Transverse colon (tissue), 4 donors: ENCODE results near the gene CDK11B. TPM values are rescaled to one million over a fixed set of nuclear protein-coding genes. Genes with fewer than 3 reads are reported as not detected.
"Not testable (repeated sequence)": the region's sequence is repeated elsewhere in the genome, so short reads cannot be mapped to it uniquely, and the experiment has no call there.

Experiments used
- DNase-seq: peaks from one replicate; pipeline ENCODE4 v3.0.0-alpha.2; 2019
- H3K27ac ChIP-seq, 4 donors: fragments of 200-600 bp; sonication (generic); 2 replicates each; pipeline ENCODE4 v1.5.1; 2016 to 2018; ENCODE audit warnings: inconsistent platforms in 4 of 4
- H3K27me3 ChIP-seq: fragments of 200-600 bp; sonication (generic); 2 replicates; pipeline ENCODE4 v1.5.1; 2017; ENCODE audit warnings: inconsistent platforms
- H3K36me3 ChIP-seq, 4 donors: fragments of 200-600 bp; sonication (generic); 2 replicates each; pipeline ENCODE4 v1.5.1; 2017 to 2019; ENCODE audit warnings: inconsistent platforms in 4 of 4
- H3K4me1 ChIP-seq, 4 donors: fragments of 200-600 bp; sonication (generic); 2 replicates each; pipeline ENCODE4 v1.5.1; 2017 to 2020; ENCODE audit warnings: inconsistent platforms in 4 of 4
- H3K4me3 ChIP-seq, 4 donors: fragments of 200-600 bp; sonication (generic); 1 replicate in 1 of 4; 2 replicates in 3 of 4; pipeline versions ENCODE4 v1.5.1 to v1.6.1; 2017 to 2019; ENCODE audit warnings: inconsistent platforms in 4 of 4
- H3K9me3 ChIP-seq, 2 donors: fragments of 200-600 bp; sonication (generic); 2 replicates each; pipeline ENCODE4 v1.5.1; 2017 to 2019; ENCODE audit warnings: inconsistent platforms in 2 of 2
- POLR2A ChIP-seq: fragments of 450-650 bp; IDR thresholded peaks from one replicate; pipeline ENCODE4 v1.6.1; 2016; ENCODE audit warnings: antibody characterized with exemption, mild to moderate bottlenecking, moderate library complexity
- POLR2AphosphoS5 ChIP-seq, 3 donors: sonication (generic); formaldehyde crosslinking; IDR thresholded peaks; one replicate each; pipeline ENCODE4 v1.6.1; 2016; ENCODE audit warnings: antibody characterized with exemption in 3 of 3
- WGBS, 2 donors: methylation state at CpG; one replicate each; pipeline ENCODE4 v1.1.5; 2018; ENCODE audit warnings: low coverage in 1 of 2; 5-methylcytosine and 5-hydroxymethylcytosine counted together
- in situ Hi-C, 4 donors: fragments of 200-750 bp; cut with MboI; loops; one replicate each; pipeline versions ENCODE4 v1.15.0 to v1.15.1; 2017; ENCODE audit warnings: low sequenced_read_pairs in 3 of 4, low pct_ligation_motif_present in 1 of 4, low pct_unique_long_range_greater_than_20kb in 1 of 4
- intact Hi-C: fragments of 100-400 bp; cut with DNase I; formaldehyde crosslinking; loops from one replicate; pipeline ENCODE4 v1.15.1; 2023; ENCODE audit warnings: low total_unique reads
- total RNA-seq, 4 donors: library from RNA; depleted of rRNA; stranded (reverse); fragments of >200 nt; gene quantifications; one replicate each; pipeline ENCODE4 v1.1.0, GENCODE V29; 2016
- TF ChIP-seq, protein P1 (sequence below), 5 experiments: fragments of 200-600 bp in 3 of 5; fragments of 450-650 bp in 2 of 5; sonication (generic) in 3 of 5; IDR thresholded peaks; 1 replicate in 2 of 5; 2 replicates in 3 of 5; pipeline ENCODE4 v1.5.1; 2016 to 2017; ENCODE audit warnings: antibody characterized with exemption in 5 of 5, inconsistent platforms in 3 of 5, mild to moderate bottlenecking in 2 of 5, moderate library complexity in 1 of 5

CDK11B gene
- total RNA-seq, 4 donors from 2014 or later = 28.4 to 183 (median 60.5) TPM

DNA sequence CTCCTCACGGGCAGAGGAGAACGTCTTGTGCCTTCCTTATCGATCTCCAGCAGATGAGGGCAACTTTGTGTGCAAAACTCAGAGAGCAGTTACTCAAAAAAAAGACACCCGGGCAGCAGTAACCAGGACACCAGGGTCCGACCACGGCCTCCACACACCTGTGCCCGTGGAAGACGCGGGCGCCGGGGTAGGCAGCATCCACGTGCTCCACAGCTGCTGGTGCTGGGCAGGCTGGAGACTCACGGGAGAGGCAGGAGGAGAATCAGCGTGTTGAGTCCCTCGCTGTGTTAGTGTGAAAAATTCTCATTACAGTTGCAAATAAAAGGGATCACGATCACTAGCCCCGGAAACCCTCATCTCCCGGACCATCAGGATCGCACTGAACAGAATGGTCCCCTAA, 40.3 kb upstream of the CDK11B start:
- DNase-seq, in situ Hi-C loops, H3K9me3 ChIP-seq, intact Hi-C loops, H3K36me3 ChIP-seq, H3K27me3 ChIP-seq, H3K4me3 ChIP-seq, H3K4me1 ChIP-seq, H3K27ac ChIP-seq: not testable (repeated sequence)
- WGBS, 2 donors = 95% methylated on average over 11 of the region's 19 CpGs; no CpG with 5 or more reads in 1 of the 2 donors

DNA sequence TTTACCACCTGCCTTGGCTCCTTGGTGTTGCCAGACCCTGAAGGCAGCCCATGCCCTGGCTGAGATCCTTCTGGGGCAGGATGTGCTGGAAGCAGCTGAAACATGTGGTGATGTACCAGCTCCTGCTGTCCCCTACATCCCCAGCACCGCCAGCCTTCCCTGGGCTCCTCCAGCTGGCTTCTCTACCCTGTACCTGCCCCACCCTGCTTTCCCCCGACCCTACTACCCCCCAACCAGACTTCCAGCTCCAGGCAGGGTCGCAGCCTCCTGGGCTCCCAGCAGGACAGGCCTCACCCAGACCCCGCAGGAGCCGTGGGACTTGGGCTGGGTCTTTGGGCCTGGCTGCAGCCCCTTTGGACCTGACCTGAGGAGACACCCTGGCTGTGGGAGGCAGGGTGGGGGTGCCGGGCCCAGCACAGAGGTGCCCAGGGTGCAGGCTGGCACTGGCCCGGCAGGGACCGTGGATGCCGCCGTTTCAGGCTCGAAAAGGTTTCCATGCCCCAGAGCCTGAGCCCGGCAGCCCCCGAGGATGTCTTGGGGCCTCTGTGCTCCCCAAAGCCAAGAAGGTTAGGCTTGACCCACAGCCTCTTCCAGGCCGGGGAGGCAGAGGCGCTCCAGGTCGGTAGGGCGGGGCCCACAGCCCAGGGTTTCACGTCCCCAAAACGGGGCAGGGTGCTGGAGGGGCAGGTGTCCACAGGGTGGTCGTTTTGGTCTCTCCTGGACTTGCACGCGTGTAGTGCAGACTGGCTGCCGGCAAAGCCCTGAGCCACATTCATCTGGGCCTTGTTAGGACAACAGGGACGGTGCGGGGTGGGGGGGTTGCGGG, 38.8 kb upstream of the CDK11B start:
- H3K9me3 ChIP-seq, H3K4me1 ChIP-seq, in situ Hi-C loops, H3K27me3 ChIP-seq, H3K27ac ChIP-seq, H3K4me3 ChIP-seq, intact Hi-C loops, DNase-seq, H3K36me3 ChIP-seq: not testable (repeated sequence)
- 75% methylated on average over 18 of the region's 26 CpGs; no CpG with 5 or more reads in 1 of the 2 donors for WGBS, 2 donors

DNA sequence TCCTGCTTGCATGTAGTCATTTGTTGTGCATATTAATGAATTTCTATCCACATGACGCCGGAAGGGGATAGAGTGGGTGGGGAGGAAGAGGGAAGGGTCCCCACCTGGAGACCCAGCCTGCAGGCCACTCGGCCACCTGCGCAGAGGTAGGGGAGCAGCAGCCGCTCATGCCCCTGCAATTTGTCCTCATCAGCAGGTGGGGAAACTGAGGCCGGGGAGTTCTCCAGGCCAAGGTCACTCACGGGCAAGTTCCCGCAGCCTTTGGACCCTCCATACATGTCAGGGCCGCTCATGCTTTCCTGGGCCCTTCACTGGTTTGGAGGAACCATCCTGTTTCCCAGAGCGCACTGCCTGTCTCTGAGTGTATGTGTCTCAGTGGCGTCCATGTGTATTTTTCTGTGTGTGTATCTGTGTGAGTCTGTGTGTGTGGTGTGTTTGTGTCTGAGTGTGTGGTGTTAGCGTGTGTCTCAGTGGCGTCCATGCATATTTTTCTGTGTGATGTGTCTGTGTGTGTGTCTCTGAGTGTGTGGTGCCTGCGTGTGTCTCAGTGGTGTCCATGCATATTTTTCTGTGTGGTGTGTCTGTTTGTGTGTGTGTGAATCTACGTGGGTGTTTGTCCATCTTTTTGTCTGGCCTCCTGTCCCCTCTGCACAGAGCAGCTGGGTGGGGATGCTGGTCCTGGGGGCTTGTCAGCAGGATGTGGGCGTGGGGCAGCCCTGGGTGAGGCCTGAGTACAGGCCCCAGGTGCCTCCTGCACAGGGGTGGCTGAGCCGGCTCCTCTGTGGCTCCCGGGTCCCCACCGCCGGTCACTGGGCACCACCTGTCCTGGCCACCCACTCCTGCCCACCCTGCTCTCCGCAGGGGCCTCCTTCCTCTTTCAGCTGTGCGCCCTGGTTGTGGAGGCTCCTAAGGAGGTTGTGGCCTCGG, 37.9 kb upstream of the CDK11B start:
- H3K27ac ChIP-seq, H3K4me1 ChIP-seq, H3K27me3 ChIP-seq, intact Hi-C loops, H3K36me3 ChIP-seq, DNase-seq, H3K9me3 ChIP-seq, H3K4me3 ChIP-seq, in situ Hi-C loops: not testable (repeated sequence)
- 90 to 100% methylated on average over 3 to 15 of the region's 23 CpGs for WGBS, 2 donors

DNA sequence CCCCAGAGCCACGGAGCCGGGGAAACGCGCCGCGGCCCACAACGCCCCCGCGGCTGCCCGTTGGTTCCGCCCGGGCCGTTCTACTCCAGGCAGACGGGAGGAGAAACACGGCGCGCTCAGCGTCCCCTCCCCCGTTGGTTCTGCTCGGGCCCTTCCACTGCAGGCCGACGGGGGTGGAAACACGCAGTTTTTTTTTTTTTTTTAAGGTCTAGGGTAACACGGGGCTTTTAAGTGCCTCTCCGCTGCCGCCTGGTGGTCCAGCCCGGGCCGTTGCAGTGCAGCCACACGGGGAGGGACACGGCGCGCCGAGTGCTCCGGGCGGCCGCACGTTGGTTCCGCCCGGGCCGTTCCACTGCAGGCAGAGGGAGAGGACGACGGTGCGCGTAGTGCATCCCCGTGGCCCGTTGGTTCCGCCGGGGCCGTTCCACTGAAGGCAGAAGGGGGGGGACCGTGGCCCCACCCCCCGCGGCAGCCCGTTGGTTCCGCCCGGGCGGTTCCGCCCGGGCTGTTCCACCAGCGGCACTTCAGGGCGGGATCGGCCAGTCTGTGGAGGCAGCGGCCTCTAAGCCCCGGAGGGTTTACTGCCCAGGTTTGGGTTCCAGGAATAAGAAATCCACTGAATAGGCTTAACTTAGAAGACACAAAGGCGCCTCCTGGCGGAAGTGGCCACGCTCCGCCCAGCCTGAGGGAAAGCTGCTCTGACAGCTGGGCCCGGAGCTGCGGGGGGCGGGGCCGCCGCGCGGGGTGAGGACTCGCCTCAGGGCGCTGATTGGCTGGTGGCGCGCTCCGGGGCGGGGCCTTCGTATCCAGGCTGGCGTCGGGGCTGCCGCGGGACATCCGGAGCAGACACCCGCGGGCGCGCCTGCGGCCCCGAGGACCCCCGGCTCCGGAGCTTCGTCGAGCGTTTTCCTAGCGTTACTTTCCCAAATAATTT, 34.2 kb upstream of the CDK11B start, which contains the start of gene SLC35E2B:
SLC35E2B (minus strand) TSS at position 82 of the 934 bp plus-strand sequence. CDS start 16,096 bp downstream, outside the sequence.
- H3K36me3 ChIP-seq, H3K27me3 ChIP-seq, H3K9me3 ChIP-seq, intact Hi-C loops, in situ Hi-C loops, H3K4me1 ChIP-seq: not testable (repeated sequence)
- TF ChIP-seq POLR2AphosphoS5 (IDR thresholded peaks at IDR 0.05) = peak in 2 of 3 donors; percentile 55 to 82
- TF ChIP-seq, protein P1, sequence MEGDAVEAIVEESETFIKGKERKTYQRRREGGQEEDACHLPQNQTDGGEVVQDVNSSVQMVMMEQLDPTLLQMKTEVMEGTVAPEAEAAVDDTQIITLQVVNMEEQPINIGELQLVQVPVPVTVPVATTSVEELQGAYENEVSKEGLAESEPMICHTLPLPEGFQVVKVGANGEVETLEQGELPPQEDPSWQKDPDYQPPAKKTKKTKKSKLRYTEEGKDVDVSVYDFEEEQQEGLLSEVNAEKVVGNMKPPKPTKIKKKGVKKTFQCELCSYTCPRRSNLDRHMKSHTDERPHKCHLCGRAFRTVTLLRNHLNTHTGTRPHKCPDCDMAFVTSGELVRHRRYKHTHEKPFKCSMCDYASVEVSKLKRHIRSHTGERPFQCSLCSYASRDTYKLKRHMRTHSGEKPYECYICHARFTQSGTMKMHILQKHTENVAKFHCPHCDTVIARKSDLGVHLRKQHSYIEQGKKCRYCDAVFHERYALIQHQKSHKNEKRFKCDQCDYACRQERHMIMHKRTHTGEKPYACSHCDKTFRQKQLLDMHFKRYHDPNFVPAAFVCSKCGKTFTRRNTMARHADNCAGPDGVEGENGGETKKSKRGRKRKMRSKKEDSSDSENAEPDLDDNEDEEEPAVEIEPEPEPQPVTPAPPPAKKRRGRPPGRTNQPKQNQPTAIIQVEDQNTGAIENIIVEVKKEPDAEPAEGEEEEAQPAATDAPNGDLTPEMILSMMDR (IDR thresholded peaks at IDR 0.05) = peak in 1 of 5 experiments; percentile 45
- H3K4me3 ChIP-seq = peak within 1 kb of the TSS; percentile 28 to 88 (median 60)
- WGBS, 2 donors = no CpG with 5 or more reads among the region's 98 CpGs
- H3K27ac ChIP-seq = peak within 1 kb of the TSS; percentile 91 to 95 (median 92)
- peak; percentile 92 for DNase-seq

DNA sequence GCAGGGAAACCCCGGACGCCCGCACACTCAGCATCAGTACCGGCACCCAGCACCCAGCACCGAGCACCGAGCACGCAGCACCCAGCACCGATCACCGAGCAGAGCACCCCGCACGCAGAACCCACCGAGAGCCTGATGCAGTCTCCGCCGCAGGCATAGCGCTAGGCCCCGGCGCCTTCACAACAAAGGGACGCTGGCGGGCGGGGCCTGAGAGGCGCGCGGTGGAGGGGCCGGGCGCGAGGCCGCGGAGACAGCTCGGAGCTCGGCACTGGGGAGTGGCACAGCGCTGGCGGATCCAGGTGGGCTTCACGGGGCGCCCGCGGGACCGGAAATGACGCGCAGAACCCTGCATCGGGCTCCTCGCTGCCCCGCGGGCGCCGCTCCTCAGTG, 33.5 kb upstream of the CDK11B start:
- WGBS, 2 donors = 0% methylated on average over 1 of the region's 45 CpGs; no CpG with 5 or more reads in 1 of the 2 donors
- DNase-seq, intact Hi-C loops: not testable (repeated sequence)

DNA sequence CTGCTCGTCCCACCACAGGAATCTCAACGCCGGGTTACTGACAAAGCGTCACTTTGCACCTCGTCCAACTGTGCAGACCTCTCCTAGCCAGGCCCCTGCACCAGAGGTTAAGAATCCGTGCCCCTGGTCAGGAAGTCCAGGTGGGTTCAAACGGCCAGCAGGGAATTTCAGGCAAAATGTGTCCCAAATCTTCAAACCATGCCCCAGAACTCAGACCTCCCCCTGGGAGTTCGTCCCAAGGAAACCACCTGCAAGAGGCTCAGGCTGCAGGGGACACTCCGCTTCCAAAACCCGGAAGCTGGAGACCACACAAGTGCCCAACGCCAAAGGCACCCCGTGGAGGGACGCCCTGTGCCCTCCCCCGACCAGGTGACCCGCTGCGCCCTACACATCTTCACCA, 32.6 kb upstream of the CDK11B start:
- in situ Hi-C loops, intact Hi-C loops, H3K4me1 ChIP-seq, H3K27me3 ChIP-seq, H3K36me3 ChIP-seq, DNase-seq, H3K9me3 ChIP-seq: not testable (repeated sequence)
- peak overlapping the region in 1 of 4 donors; percentile 64 for H3K27ac ChIP-seq
- WGBS, 2 donors = no CpG with 5 or more reads among the region's 16 CpGs
- peak overlapping the region in 2 of 4 donors; percentile 22 to 43 for H3K4me3 ChIP-seq

More for the DNA sequence above, 33.5 kb upstream of the CDK11B start:
- in situ Hi-C loops, H3K9me3 ChIP-seq, H3K36me3 ChIP-seq, H3K27me3 ChIP-seq, H3K4me1 ChIP-seq: not testable (repeated sequence)
- Histone ChIP-seq H3K27ac (peak overlapping the region; percentile 91 to 95 (median 92)), H3K4me3 (peak overlapping the region; percentile 28 to 88 (median 60))
- TF ChIP-seq POLR2A = peak; percentile 22

DNA sequence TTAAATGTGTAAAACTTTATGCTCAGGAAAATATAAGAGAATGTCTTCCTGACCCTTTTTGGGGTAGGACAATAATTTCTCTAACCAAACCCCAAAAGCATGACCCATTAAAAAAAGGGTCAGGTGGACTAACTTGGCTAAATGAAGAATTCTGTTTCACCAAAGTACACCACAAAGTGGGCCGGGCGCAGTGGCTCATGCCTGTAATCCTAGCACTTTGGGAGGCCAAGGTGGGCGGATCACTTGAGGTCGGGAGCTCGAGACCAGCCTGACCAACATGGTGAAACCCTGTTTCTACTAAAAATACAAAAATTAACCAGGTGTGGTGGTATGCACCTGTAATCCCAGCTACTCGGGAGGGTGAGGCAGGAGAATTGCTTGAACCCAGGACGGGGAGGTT, 30.7 kb upstream of the CDK11B start:
- H3K27me3 ChIP-seq, H3K4me3 ChIP-seq, H3K27ac ChIP-seq, H3K9me3 ChIP-seq, intact Hi-C loops, DNase-seq, in situ Hi-C loops, H3K36me3 ChIP-seq: not testable (repeated sequence)
- WGBS, 2 donors = 88% methylated on average over 7 of the region's 7 CpGs; no CpG with 5 or more reads in 1 of the 2 donors
- H3K4me1 ChIP-seq = peaks cover 0 to 18% (median 6%) of the 10 kb centered on the region in 4 donors
